ENCODE data around the gene FBXO2.

DNA sequence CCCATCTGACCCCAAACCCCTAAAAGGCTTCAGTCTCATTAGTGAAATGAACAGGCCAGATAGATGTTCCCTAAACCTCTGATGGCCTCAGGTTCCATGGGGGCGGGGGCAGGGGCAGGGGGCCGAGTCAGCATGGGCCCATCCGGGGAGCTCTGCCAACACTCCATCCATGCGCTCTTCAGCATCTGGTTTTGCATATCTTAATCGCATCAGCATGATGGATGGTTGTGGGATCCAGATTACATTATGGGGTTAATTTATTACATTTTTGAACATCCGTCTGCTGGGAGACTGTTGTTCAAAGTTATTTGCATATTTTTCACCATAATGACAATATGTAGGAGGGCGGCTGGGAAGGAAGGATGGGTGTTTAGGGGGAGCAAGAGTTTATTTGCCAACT, 29.8 kb upstream of the FBXO2 start:
- TF ChIP-seq CTBP1 (IDR thresholded peaks at IDR 0.05; ENCODE audit: borderline replicate concordance) (no peak), FOXA1 (IDR thresholded peaks at IDR 0.05) (no peak), SUZ12 (IDR thresholded peaks at IDR 0.05) (no peak), BHLHE40 (IDR thresholded peaks at IDR 0.05; ENCODE audit: borderline replicate concordance) (no peak), FOXM1 (IDR thresholded peaks at IDR 0.05; ENCODE audit: borderline replicate concordance) (no peak), NFRKB (IDR thresholded peaks at IDR 0.05) (no peak), SP1 (IDR thresholded peaks at IDR 0.05) (no peak), ELF4 (IDR thresholded peaks at IDR 0.05) (no peak), ARNT (IDR thresholded peaks at IDR 0.05) (no peak), TARDBP (IDR thresholded peaks at IDR 0.05) (no peak), ZNF384 (IDR thresholded peaks at IDR 0.05) (no peak), FOXK2 (IDR thresholded peaks at IDR 0.05) (no peak), HDGF (IDR thresholded peaks at IDR 0.05; ENCODE audit: borderline replicate concordance) (no peak), PKNOX1 (IDR thresholded peaks at IDR 0.05) (no peak)
